ENCODE results near the gene PDE7B.

PDE7B gene

GRCh38 chr6:135951169-135951568, 99.7 kb downstream of the PDE7B start:
- WGBS (ENCODE audit: extremely low coverage, insufficient coverage, insufficient read length), result no CpG with 5 or more reads among the region's 1 CpG

GRCh38 chr6:135953818-135954217, 102.3 kb downstream of the PDE7B start:
- no peak overlapping the region for H3K4me2 ChIP-seq (ENCODE audit: low read length)
- H3K23ac ChIP-seq (ENCODE audit: low read length), result no peak overlapping the region
- H3K79me2 ChIP-seq (ENCODE audit: control insufficient read depth, insufficient read depth, low read length, poor library complexity), result no peaks in the 10 kb centered on the region
- H3K79me1 ChIP-seq (ENCODE audit: low read length), result no peaks in the 10 kb centered on the region
- H2BK12ac ChIP-seq (ENCODE audit: low read length), result no peak overlapping the region
- no peaks in the 10 kb centered on the region for H3K27me3 ChIP-seq (ENCODE audit: insufficient read depth, low read length)
- no peak overlapping the region for H2BK120ac ChIP-seq (ENCODE audit: insufficient read depth, low read length, poor library complexity)
- H4K8ac ChIP-seq (ENCODE audit: low read depth, low read length), result no peak overlapping the region
- no peak overlapping the region for H4K91ac ChIP-seq (ENCODE audit: low read depth, low read length)
- H3K14ac ChIP-seq (ENCODE audit: low read length), result no peak overlapping the region
- H3K18ac ChIP-seq (ENCODE audit: low read length), result no peak overlapping the region
- no peak overlapping the region for H2AK5ac ChIP-seq (ENCODE audit: low read length)
- no peak overlapping the region for H2BK5ac ChIP-seq (ENCODE audit: low read depth, low read length, poor library complexity)
- H3K4me1 ChIP-seq (ENCODE audit: control insufficient read depth in 1 of 2, insufficient read depth in 2 of 2, low read length in 2 of 2), result no peaks in the 10 kb centered on the region
- H3K27ac ChIP-seq (ENCODE audit: low read depth, low read length), result no peak overlapping the region
- H3K36me3 ChIP-seq (ENCODE audit: control insufficient read depth in 1 of 2, insufficient read depth in 2 of 2, low read length in 2 of 2), result no peaks in the 10 kb centered on the region
- no peak overlapping the region for H3K4ac ChIP-seq (ENCODE audit: low read depth, low read length)
- no peak overlapping the region for H4K12ac ChIP-seq (ENCODE audit: low read depth, low read length)
- H2AFZ ChIP-seq (ENCODE audit: insufficient read depth, low read length, poor library complexity), result no peak overlapping the region
- no peak overlapping the region for H3K4me3 ChIP-seq (ENCODE audit: low read depth, low read length)
- DNase-seq, result no peak
- no peaks in the 10 kb centered on the region for H3K9me3 ChIP-seq (ENCODE audit: insufficient read depth, low read depth, low read length)
- H3K9ac ChIP-seq (ENCODE audit: low read length), result no peak overlapping the region
- no CpG with 5 or more reads among the region's 5 CpGs for WGBS (ENCODE audit: extremely low coverage, insufficient coverage, insufficient read length)

More at GRCh38 chr6:135951169-135951568, 99.7 kb downstream of the PDE7B start:
- Histone ChIP-seq H4K8ac (ENCODE audit: low read depth, low read length) (no peak overlapping the region), H2BK12ac (ENCODE audit: low read length) (no peak overlapping the region), H3K79me2 (ENCODE audit: control insufficient read depth, insufficient read depth, low read length, poor library complexity) (no peaks in the 10 kb centered on the region), H2BK120ac (ENCODE audit: insufficient read depth, low read length, poor library complexity) (no peak overlapping the region), H3K4me3 (ENCODE audit: low read depth, low read length) (no peak overlapping the region), H2BK5ac (ENCODE audit: low read depth, low read length, poor library complexity) (no peak overlapping the region), H4K91ac (ENCODE audit: low read depth, low read length) (no peak overlapping the region), H3K4ac (ENCODE audit: low read depth, low read length) (no peak overlapping the region), H3K4me2 (ENCODE audit: low read length) (no peak overlapping the region), H3K9ac (ENCODE audit: low read length) (no peak overlapping the region), H3K79me1 (ENCODE audit: low read length) (no peaks in the 10 kb centered on the region), H3K9me3 (ENCODE audit: insufficient read depth, low read depth, low read length) (no peaks in the 10 kb centered on the region), H3K23ac (ENCODE audit: low read length) (no peak overlapping the region), H3K36me3 (ENCODE audit: control insufficient read depth in 1 of 2, insufficient read depth in 2 of 2, low read length in 2 of 2) (no peaks in the 10 kb centered on the region), H2AK5ac (ENCODE audit: low read length) (no peak overlapping the region), H3K14ac (ENCODE audit: low read length) (no peak overlapping the region), H3K4me1 (ENCODE audit: control insufficient read depth in 1 of 2, insufficient read depth in 2 of 2, low read length in 2 of 2) (no peaks in the 10 kb centered on the region), H3K27me3 (ENCODE audit: insufficient read depth, low read length) (no peaks in the 10 kb centered on the region), H2AFZ (ENCODE audit: insufficient read depth, low read length, poor library complexity) (no peak overlapping the region), H4K12ac (ENCODE audit: low read depth, low read length) (no peak overlapping the region), H3K18ac (ENCODE audit: low read length) (no peak overlapping the region), H3K27ac (ENCODE audit: low read depth, low read length) (no peak overlapping the region)
- no peak for DNase-seq

- H2AFZ ChIP-seq (ENCODE audit: insufficient read depth, low read length, poor library complexity), result no peak overlapping the region
- no peaks in the 10 kb centered on the region for H3K36me3 ChIP-seq (ENCODE audit: control insufficient read depth in 1 of 2, insufficient read depth in 2 of 2, low read length in 2 of 2)
- H4K12ac ChIP-seq (ENCODE audit: low read depth, low read length), result no peak overlapping the region
- no peaks in the 10 kb centered on the region for H3K27me3 ChIP-seq (ENCODE audit: insufficient read depth, low read length)
- DNase-seq, result no peak
- no peaks in the 10 kb centered on the region for H3K4me1 ChIP-seq (ENCODE audit: control insufficient read depth in 1 of 2, insufficient read depth in 2 of 2, low read length in 2 of 2)
- H3K4ac ChIP-seq (ENCODE audit: low read depth, low read length), result no peak overlapping the region
- H3K9ac ChIP-seq (ENCODE audit: low read length), result no peak overlapping the region
- no peak overlapping the region for H3K23ac ChIP-seq (ENCODE audit: low read length)
- no peak overlapping the region for H3K18ac ChIP-seq (ENCODE audit: low read length)
- H4K8ac ChIP-seq (ENCODE audit: low read depth, low read length), result no peak overlapping the region
- no peak overlapping the region for H4K91ac ChIP-seq (ENCODE audit: low read depth, low read length)
- no peaks in the 10 kb centered on the region for H3K79me1 ChIP-seq (ENCODE audit: low read length)
- H3K4me3 ChIP-seq (ENCODE audit: low read depth, low read length), result no peak overlapping the region
- H3K9me3 ChIP-seq (ENCODE audit: insufficient read depth, low read depth, low read length), result no peaks in the 10 kb centered on the region
- H2BK12ac ChIP-seq (ENCODE audit: low read length), result no peak overlapping the region
- no peak overlapping the region for H3K14ac ChIP-seq (ENCODE audit: low read length)
- no peak overlapping the region for H2BK5ac ChIP-seq (ENCODE audit: low read depth, low read length, poor library complexity)
- no peaks in the 10 kb centered on the region for H3K79me2 ChIP-seq (ENCODE audit: control insufficient read depth, insufficient read depth, low read length, poor library complexity)
- no peak overlapping the region for H2BK120ac ChIP-seq (ENCODE audit: insufficient read depth, low read length, poor library complexity)
- no peak overlapping the region for H3K4me2 ChIP-seq (ENCODE audit: low read length)
- WGBS (ENCODE audit: extremely low coverage, insufficient coverage, insufficient read length), result no CpG with 5 or more reads among the region's 3 CpGs
- H2AK5ac ChIP-seq (ENCODE audit: low read length), result no peak overlapping the region
- no peak overlapping the region for H3K27ac ChIP-seq (ENCODE audit: low read depth, low read length)
Measured at GRCh38 chr6:135955099-135955498, 103.6 kb downstream of the PDE7B start.

GRCh38 chr6:135962731-135963130, 111.2 kb downstream of the PDE7B start:
- H3K4ac ChIP-seq (ENCODE audit: low read depth, low read length), result no peak overlapping the region
- no peak overlapping the region for H3K4me2 ChIP-seq (ENCODE audit: low read length)
- WGBS (ENCODE audit: extremely low coverage, insufficient coverage, insufficient read length), result no CpG with 5 or more reads among the region's 2 CpGs

More at GRCh38 chr6:135962731-135963130, 111.2 kb downstream of the PDE7B start:
- H3K79me1 ChIP-seq (ENCODE audit: low read length), result no peaks in the 10 kb centered on the region
- H4K12ac ChIP-seq (ENCODE audit: low read depth, low read length), result no peak overlapping the region
- no peak overlapping the region for H2AK5ac ChIP-seq (ENCODE audit: low read length)
- no peak overlapping the region for H3K27ac ChIP-seq (ENCODE audit: low read depth, low read length)
- no peak overlapping the region for H2BK5ac ChIP-seq (ENCODE audit: low read depth, low read length, poor library complexity)
- H3K4me1 ChIP-seq (ENCODE audit: control insufficient read depth in 1 of 2, insufficient read depth in 2 of 2, low read length in 2 of 2), result no peaks in the 10 kb centered on the region
- H3K36me3 ChIP-seq (ENCODE audit: control insufficient read depth in 1 of 2, insufficient read depth in 2 of 2, low read length in 2 of 2), result no peaks in the 10 kb centered on the region
- no peak overlapping the region for H2BK120ac ChIP-seq (ENCODE audit: insufficient read depth, low read length, poor library complexity)
- no peaks in the 10 kb centered on the region for H3K27me3 ChIP-seq (ENCODE audit: insufficient read depth, low read length)
- H4K8ac ChIP-seq (ENCODE audit: low read depth, low read length), result no peak overlapping the region
- H2AFZ ChIP-seq (ENCODE audit: insufficient read depth, low read length, poor library complexity), result no peak overlapping the region
- no peak overlapping the region for H3K23ac ChIP-seq (ENCODE audit: low read length)
- DNase-seq, result no peak
- no peak overlapping the region for H3K18ac ChIP-seq (ENCODE audit: low read length)
- H2BK12ac ChIP-seq (ENCODE audit: low read length), result no peak overlapping the region
- no peak overlapping the region for H3K4me3 ChIP-seq (ENCODE audit: low read depth, low read length)
- no peaks in the 10 kb centered on the region for H3K79me2 ChIP-seq (ENCODE audit: control insufficient read depth, insufficient read depth, low read length, poor library complexity)
- H3K9me3 ChIP-seq (ENCODE audit: insufficient read depth, low read depth, low read length), result peaks cover 2% of the 10 kb centered on the region
- H3K14ac ChIP-seq (ENCODE audit: low read length), result no peak overlapping the region
- H4K91ac ChIP-seq (ENCODE audit: low read depth, low read length), result no peak overlapping the region
- H3K9ac ChIP-seq (ENCODE audit: low read length), result no peak overlapping the region
